ENCODE data around the gene ZNF491.
"Not testable (repeated sequence)": the region's sequence is repeated elsewhere in the genome, so short reads cannot be mapped to it uniquely, and the experiment has no call there.

Gene ZNF491

DNA sequence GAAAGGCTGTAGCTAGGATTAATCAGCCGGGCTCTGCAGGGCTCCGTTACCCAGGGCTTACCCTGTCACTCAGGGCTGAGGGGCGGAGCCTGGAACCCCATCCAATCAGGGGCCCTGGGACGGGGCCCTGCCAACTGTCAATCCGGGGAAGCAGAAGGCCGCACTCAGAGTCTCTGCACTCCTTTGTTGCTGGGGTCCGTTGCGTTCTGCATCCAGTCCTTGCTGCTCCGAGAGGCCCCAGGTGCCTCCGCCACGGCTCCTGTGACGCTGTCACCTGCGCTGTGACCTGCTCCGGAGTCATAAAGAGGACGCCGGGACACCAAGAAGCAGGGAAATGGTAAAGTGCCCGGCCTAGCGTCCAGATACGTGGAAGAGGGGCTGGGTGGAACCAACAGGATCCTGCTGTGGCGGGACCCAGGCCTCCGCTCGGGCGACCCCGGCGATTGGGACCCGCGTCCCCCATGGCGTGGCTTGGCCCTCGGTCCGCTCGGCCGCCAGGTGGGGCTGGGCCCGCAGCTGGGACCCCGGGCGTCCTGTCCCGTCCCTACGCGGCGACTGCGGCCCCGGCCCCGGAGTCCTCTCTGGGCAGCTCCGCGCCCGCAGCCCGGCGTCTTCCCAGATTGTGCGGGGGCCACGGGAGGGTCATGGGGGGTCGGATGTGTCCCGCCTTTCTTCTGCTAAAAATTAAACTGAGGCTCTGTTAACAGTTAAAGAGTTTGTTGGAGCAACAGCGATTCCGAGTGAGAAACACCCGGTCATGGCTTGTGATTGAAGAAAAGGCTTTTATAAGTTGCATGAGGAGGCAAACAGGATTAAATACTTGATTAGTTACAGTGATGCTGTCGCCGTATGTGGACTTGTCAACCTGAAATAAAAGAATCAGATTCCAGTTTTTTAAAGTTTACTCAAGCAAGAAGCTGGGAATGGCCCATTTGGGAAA is at the start of gene ZNF491:
Gene ZNF491 (plus strand): TSS at position 133 of the 940 bp plus-strand sequence. CDS start 7,431 bp downstream, outside the sequence.
- FAIRE-seq, result no peak

DNA sequence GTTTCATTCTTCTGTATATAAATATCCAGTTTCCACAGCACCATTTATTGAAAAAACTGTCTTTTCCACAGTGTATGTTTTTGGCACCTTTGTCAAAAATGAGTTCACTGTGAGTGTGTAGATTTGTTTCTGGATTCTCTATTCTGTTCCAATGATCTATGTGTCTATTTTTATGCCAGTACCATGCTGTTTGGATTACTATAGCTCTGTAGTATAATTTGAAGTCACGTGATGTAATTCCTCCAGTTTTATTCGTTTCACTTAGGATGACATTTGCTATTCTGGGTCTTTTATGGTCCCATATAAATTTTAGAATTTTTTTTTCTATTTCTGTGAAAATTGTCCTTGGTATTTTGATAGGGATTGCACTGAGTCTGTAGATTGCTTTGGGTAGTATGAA is 48.6 kb upstream of the ZNF491 start:
- FAIRE-seq, result no peak

DNA sequence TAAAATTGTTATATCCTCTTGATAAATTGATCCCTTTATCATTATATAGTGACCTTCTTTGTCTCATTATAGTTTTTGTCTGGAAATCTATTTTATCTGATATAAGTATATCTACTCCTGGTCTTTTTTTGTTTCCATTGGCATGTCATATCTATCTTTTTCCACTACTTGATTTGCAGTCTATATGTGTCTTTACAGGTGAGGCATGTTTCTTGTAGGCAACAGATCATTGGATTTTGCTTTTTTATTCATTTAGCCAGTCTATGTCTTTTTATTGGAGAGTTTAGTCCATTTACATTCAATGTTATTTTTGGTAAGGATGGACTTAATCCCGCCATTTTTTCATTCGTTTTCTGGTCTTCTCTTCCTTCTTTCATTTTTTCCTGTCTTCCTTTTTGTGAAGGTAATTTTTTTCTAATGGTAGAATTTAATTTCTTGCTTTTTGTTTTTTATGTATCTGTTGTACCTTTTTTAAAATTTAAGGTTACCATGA is 46.0 kb upstream of the ZNF491 start:
- no peak for FAIRE-seq

DNA sequence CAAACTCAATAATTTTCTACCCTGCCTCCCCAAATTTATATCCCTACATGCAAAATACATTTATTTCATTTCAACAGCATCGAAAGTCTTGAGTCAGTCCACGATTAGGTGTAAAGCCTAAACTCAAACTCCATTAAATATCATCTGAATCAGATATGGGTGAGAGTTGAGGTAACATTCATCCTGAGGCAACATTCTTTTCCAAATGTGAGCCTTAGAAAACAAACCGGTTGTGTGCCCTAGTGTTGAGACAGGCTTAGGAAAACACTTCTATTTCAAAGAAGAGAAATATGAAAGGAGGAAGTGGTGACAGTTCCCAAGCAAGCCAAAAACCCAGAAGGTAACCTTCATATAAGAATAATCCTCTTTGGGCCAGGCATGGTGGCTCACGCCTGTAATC is 43.7 kb upstream of the ZNF491 start:
- FAIRE-seq, result no peak

DNA sequence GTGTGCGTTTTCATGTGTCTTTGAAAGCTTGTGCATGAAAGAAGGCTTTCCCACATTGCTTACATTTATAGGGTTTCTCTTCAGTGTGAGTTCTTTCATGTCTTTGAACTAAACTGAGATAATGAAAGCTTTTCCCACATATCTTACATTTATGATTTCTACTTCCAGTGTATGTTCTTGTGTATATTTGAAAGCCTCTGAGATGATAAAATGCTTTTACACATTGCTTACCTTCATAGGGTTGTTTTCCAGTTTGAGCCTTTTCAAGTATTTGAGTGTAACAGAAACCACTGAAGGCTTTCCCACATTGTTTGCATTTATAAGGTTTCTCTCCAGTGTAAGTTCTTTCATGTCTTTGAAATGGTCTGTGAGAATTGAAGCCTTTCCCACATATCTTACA is 41.4 kb upstream of the ZNF491 start:
- no peak for FAIRE-seq

DNA sequence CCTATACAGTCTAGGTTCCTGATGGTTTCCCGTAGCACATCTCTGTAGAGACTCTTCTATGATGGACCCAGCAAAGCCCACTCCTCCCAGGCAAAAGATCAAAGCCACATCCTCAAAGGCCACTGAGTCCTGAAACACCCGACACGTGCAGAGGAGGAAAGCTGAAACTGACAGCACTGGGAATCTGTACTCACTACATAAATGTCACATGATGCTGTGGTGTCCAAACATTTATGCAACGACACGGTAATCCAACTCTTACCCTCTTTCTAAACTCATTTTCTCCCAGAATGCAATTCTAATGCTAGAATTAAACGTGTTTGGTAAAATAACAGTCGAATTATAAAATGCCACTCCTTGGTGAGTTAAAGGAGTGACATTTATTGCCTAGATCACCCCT is 38.5 kb upstream of the ZNF491 start:
- no peak for FAIRE-seq

DNA sequence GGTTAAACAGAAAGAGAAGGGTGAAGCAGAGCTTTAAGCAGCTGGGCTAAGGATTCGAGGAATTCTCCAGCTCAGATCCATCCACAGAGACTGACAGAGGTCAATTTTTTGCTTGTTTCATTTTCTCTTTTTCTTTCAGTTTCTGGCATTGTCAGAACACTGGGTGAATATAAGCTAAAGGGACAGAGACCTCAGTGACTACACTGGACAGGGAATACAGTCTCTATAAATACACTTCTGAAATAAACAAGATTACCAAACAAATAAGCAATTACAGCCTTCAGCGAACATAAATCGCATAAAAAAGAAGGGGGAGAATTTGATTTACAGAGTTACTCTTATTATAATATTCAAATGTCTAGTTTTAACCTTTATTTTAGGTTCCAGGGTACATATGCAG is 35.2 kb upstream of the ZNF491 start:
- FAIRE-seq, result no peak

DNA sequence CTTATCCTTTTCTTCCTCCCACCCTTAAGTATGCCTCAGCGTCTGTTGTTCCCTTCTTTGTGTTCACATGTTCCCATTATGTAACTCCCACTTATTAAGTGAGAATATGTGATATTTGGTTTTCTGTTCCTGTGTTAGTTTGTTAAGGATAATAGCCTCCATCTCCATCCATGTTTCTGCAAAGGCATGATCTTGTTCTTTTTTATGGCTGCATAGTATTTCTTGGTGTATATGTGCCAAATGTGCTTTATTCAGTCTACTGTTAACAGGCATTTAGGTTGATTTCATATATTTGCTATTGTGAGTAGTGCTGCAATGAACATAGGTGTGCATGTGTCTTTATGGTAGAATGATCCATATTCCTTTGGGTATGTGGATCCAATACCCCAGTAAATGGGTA is 34.7 kb upstream of the ZNF491 start:
- no peak for FAIRE-seq

DNA sequence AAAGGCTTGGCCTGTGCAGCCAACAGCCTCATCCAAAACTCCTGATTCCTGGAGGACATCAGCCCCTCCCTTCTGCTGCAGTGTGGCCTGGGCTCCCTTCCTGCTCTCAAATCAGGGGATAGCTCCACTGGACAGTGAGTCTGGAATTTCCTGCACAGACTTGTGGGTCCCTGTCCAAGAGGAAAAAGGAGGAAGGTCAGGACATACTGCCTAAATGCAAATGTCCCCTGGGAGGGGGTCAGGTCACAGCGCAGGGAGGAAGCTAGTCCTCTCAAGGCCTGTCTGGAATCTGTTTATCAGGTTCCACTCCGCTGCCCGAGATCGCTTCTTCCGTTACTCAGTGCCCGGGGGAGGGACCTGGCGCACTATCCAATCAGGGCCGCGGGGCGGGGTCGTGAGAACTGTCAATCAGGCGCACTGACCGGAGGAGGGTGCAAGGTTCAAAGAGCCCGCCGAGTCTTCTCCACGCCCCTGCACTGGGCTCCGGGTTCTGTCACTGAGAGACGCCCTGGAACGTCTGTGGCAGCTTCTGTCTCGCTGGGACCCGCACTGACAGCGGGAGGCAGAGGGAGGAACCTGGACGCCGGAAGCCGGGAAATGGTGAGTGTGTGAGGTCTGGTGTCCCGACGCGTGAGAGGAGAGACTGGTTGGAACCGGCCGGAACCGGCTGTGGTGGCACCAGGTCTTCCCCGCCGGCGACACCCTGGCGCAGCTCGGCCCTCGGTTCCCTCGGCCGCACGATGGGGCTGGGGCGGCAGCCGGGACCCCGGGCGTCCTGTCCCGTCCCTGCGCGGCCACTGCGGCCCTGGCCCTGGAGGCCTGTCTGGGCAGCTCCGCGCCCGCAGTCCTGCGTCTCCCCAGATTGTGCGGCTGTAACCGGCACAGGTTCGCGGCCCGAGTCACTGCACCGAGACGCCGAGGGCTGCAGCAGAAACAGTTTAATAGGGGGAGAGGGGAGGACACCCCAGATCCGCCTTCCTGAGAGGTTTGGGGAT is 31.4 kb upstream of the ZNF491 start, which contains the start of gene ZNF441:
Gene ZNF441 (plus strand): TSS at position 404 of the 995 bp plus-strand sequence. CDS start 194 bp downstream, at position 598.
- FAIRE-seq, result peak; percentile 9

DNA sequence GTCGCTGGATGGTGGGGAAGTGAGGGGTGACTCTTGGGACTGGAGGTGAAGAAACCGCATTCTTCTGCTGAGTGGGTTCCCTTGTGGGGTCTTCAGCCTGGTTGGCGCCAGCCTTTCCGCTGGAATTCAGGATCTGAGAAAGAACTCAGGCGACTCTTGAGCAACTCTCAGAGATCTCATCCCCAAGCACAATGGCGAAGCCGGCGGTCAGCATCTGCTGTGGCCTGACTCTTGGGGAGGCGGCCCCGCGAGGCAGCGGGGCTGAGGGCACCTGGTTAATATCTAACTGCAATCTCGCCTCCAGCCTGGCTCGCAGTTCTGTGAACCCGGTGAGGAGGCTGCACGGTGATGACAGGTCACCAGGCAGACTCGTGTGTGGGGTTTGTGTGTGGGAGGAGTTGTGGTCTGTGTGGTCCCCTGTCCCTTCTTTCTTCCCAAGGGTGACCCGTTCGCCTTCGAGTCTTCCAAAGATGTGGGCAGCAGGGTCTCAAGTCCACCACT is 30.6 kb upstream of the ZNF491 start:
- no peak for FAIRE-seq

DNA sequence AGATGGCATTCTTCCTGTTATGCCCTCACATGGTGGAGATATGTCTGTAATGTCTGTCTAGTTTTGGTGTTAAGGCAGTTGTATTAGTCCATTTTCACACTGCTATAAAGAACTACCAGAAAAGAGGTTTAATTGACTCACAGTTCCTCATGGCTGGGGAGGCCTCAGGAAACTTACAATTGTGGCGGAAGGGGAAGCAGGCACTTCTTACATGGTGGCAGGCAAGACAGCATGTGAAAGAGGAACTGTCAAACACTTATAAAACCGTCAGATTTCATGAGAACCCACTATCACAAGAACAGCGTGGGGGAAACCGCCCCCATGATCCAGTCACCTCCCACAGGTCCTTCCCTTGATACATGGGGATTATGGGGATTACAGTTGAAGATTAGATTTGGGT is 28.3 kb upstream of the ZNF491 start:
- FAIRE-seq, result no peak

DNA sequence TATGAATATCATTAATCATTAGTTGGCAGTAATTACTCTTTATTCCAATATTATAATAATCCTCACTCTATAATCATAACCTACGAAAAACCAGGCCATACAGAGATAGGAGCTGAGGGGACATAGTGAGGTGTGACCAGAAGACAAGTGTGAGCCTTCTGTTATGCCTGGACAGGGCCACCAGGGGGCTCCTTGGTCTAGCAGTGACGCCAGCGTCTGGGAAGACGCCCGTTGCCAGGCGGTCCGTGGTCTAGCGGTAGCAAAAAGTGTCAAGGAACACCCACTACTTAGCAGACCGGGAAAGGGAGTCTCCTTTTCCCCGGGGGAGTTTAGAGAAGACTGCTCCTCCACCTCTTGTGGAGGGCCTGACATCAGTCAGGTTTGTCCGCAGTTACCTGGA is 26.8 kb upstream of the ZNF491 start:
- FAIRE-seq, result not testable (repeated sequence)

DNA sequence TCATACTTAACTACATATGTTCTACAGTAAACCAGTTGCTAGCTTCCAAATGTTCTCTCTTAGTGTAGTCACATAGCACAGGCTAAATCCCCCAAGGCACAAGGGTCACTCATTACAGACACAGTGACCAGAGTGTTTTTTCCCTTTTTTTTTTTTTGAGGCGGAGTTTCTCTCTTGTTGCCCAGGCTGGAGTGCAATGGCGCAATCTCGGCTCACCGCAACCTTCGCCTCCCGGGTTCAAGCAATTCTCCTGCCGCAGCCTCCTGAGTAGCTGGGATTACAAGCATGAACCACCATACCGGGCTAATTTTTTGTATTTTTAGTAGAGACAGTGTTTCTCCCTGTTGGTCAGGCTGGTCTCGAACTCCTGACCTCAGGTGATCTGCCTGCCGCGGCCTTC is 21.7 kb upstream of the ZNF491 start:
- FAIRE-seq, result not testable (repeated sequence)

DNA sequence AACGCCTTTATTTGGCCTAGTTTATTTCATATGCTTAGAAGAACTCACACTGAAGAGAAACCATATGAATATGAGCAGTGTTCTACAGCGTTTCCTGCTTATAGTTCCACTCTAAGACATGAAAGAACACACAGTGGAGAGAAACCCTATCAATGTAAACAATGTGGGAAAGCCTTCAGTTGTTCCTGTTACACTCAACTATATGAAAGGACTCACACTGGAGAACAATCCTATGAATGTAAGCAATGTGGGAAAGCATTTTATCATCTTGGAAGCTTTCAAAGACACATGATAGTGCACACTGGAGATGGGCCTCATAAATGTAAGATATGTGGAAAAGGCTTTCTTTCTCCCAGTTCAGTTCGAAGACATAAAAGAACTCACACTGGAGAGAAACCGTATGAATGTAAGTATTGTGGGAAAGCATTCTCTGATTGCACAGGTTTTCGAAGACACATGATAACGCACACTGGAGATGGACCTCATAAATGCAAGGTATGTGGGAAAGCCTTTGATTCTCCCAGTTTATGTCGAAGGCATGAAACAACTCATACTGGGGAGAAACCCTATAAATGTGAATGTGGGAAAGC is 17.8 kb upstream of the ZNF491 start:
- no peak for FAIRE-seq

DNA sequence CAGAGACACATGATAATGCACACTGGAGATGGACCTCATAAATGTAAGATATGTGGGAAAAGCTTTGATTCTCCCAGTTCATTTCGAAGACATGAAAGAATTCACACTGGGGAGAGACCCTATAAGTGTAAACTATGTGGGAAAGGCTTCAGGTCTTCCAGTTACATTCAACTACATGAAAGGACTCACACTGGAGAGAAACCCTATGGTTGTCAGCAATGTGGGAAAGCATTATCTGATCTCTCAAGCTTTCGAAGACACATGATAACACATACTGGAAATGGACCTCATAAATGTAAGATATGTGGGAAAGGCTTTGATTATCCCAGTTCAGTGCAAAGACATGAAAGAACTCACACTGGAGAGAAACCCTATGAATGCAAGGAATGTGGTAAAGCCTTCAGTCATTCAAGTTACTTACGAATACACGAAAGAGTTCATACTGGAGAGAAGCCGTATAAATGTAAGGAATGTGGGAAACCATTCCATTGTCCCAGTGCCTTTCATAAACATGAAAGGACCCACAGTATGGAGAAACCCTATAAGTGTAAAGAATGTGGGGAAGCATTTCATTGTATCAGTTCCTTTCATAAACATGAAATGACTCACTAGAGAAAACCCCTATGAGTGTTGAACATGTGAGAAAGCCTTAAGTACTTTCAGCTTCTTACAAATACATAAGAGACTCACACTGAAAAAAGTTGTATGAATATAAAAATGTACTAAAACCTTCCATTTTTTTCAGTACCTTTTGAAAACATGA is 16.8 kb upstream of the ZNF491 start:
- FAIRE-seq, result no peak

DNA sequence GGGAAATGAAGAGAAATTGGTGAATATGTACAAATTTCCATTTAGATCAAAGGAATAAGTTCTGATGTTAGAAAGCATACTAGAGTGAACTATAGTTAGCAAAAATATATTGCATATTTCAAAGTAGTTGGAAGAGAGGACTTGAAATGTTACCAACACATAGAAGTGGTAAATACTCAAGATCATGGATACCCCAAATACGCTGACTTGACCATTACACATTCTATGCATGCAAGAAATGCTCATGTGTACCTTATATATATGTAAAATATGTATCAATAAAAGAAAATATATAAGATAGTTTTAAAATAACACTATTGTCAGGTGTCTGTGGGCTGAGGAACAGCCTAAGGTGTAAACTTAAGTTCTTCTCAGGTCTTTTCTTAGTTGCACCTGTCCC is 14.6 kb upstream of the ZNF491 start:
- no peak for FAIRE-seq

DNA sequence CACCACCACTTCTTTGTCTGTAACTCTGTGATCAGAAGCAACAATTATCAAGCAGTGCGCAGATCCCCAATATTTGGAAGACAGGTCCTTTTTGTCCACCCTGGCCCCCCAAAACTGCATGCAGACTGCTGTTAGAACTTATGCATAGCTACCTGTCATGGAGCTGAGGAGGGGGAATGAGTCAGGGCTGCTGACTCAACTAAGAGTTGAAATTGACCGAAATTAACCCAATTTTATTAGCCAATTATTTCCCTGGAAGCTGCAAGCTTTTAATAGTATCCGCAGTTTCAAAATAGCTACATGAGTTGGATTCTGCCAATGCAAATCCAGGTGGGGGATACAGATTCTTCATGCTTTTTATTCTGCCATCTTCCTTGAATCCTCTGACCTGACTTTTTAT is 14.0 kb upstream of the ZNF491 start:
- no peak for FAIRE-seq

DNA sequence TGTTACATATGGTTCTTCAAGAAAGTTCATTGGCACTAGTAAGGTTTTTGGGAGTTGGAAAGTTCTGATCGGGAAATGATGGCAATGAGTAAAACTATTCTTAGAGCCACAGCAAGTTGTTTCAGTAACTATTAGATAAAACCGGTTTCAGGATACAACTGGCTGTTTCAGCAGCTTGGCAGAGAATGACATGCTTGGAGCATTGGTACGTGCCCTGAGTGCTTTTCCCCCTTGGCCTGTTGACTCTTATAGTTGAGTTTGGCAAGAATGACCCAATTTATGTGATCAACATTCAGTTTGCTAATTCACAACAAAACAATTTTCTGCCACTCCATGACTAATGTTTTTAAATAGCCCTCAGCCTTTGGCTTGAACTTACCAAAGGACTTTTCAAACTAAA is 10.8 kb upstream of the ZNF491 start:
- no peak for FAIRE-seq

DNA sequence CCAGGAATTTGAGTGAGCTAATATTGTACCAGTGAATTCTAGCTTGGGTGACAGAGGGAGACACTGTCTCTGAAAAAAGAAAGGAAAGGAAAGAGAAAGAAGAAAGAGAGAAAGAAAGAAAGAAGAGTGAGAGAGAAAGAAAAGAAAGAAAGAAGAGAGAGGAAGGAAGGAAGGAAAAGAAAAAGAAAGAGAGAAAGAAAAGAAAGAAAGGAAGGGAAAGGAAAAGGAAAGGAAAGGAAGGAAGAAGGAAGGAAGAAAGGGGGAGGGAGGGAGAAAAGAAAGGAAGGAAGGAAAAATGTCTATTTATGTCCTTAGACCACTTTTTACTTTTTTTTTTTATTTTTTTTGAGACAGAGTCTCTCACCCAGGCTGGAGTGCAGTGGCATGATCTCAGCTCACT is 5.4 kb upstream of the ZNF491 start:
- FAIRE-seq, result no peak

DNA sequence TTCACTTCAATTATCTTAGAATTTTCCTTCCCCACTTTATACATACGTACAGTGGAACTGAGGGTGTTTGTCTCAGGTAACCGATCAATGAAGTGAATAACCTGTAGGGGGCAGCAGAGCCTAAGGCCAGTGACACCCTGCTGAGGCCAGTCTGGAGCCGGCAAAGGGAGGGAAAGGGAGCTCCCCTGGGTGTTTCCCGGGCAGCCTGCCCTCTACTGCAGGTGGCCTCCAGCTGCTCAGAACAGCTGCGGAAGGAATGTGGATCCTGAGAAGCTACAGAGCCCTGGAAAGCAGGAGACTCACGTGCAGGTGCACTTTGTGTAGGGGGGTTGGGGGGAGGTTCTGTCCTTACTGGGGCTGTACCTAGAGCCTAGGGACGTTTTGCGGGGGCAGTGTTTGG is 832 bp upstream of the ZNF491 start:
- FAIRE-seq, result no peak

DNA sequence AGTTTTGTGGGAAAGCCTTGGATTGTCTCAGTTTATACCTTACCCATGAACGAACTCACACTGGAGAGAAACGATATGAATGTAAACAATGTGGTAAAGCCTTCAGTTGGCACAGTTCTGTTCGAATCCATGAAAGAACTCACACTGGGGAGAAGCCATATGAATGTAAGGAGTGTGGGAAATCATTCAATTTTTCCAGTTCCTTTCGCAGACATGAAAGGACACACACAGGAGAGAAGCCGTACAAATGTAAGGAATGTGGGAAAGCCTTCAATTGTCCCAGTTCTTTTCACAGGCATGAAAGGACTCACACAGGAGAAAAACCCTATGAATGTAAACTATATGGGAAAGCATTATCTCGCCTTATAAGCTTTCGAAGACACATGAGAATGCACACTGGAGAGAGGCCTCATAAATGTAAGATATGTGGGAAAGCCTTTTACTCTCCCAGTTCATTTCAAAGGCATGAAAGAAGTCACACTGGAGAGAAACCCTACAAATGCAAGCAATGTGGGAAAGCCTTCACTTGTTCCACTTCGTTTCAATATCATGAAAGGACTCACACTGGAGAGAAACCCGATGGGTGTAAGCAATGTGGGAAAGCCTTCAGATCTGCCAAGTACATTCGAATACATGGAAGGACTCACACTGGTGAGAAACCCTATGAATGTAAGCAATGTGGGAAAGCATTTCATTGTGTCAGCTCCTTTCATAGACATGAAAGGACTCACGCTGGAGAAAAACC is 8.2 kb downstream of the ZNF491 start:
- FAIRE-seq, result no peak

All from TTC549 (cell line).